Activated T-helper 9 cell treated with anti-CD3 and anti-CD28 coated beads, Interleukin-2, amount 50 U/mL, for 16 hours (primary cell): Measurements from ENCODE around the gene SH3PXD2A.

Experiments
- DNase-seq: peaks from one replicate; pipeline ENCODE4 v3.0.0-alpha.2; 2020; ENCODE audit warnings: low read depth

The SH3PXD2A gene

GRCh38 chr10:103877861-103878260, 22.5 kb upstream of the SH3PXD2A start:
- DNase-seq = no peak

- no peak for DNase-seq
Measured at GRCh38 chr10:103876155-103876554, 20.8 kb upstream of the SH3PXD2A start.

GRCh38 chr10:103874730-103875129, 19.4 kb upstream of the SH3PXD2A start:
- no peak for DNase-seq

- DNase-seq = no peak
Measured at GRCh38 chr10:103872137-103872931, 17.0 kb upstream of the SH3PXD2A start.

GRCh38 chr10:103871006-103871405, 15.6 kb upstream of the SH3PXD2A start:
- no peak for DNase-seq

GRCh38 chr10:103870516-103870915, 15.1 kb upstream of the SH3PXD2A start:
- DNase-seq = no peak

GRCh38 chr10:103869336-103869735, 14.0 kb upstream of the SH3PXD2A start:
- no peak for DNase-seq

- DNase-seq = no peak
Measured at GRCh38 chr10:103868200-103868599, 12.8 kb upstream of the SH3PXD2A start.

- no peak for DNase-seq
Measured at GRCh38 chr10:103861505-103861904, 6.1 kb upstream of the SH3PXD2A start.

- DNase-seq = peak; percentile 20
Measured at GRCh38 chr10:103859161-103860086, 4.0 kb upstream of the SH3PXD2A start.

- DNase-seq = no peak
Measured at GRCh38 chr10:103858360-103858759, 3.0 kb upstream of the SH3PXD2A start.

- no peak for DNase-seq
Measured at GRCh38 chr10:103856797-103857170, 1.4 kb upstream of the SH3PXD2A start.

- no peak for DNase-seq
Measured at GRCh38 chr10:103855852-103856796, 748 bp upstream of the SH3PXD2A start.

- DNase-seq = no peak
Measured at GRCh38 chr10:103854686-103855391, 537 bp downstream of the SH3PXD2A start.

GRCh38 chr10:103854265-103854685, 1.1 kb downstream of the SH3PXD2A start:
- no peak for DNase-seq

GRCh38 chr10:103853428-103854264, 1.7 kb downstream of the SH3PXD2A start:
- no peak for DNase-seq

- DNase-seq = no peak
Measured at GRCh38 chr10:103852856-103853255, 2.5 kb downstream of the SH3PXD2A start.

- no peak for DNase-seq
Measured at GRCh38 chr10:103852189-103852711, 3.1 kb downstream of the SH3PXD2A start.

GRCh38 chr10:103851261-103851660, 4.1 kb downstream of the SH3PXD2A start:
- DNase-seq = no peak

- no peak for DNase-seq
Measured at GRCh38 chr10:103850572-103850895, 4.8 kb downstream of the SH3PXD2A start.
